NCI-H345 treated with DMSO at 0.1 percent for 48 hours (cell line): ENCODE data around the gene NCAPG.

Experiments
- DNase-seq: peaks from one replicate; lab custom pipeline; 2025; ENCODE audit not compliant: unreplicated experiment; lab: John Stamatoyannopoulos, UW

The NCAPG gene

DNA sequence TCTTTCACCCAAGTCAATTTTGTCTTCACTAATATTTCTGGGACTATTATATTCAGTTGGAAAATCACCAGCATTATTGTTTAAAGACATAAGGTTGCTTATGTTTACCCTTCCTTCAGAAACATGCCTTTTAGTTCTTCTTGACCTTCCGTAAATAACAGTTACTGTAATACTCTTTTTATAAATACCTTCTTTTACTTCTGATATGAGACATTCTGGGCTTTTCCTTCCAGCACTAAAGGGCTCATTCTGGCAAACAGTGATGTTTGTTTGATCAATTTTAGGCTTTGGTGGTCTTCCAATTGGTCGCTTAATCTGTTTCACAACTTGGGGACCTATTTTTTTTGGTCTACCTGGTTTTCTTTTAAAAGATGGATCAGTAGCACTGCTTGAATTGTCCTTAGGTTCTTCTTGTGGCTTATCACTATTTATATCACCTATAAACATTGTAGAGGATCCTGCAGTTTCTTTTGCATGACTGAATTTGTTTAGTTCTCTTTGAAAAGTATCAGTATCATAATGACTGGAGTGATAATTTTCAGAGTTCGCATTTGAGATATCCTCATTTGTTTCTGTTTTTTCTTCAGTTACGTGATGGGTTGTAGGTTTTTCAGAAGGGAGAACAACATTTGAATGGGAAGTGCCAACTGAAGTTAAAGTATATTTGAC lies 64.8 kb downstream of the NCAPG start:
- no peak for DNase-seq

DNA sequence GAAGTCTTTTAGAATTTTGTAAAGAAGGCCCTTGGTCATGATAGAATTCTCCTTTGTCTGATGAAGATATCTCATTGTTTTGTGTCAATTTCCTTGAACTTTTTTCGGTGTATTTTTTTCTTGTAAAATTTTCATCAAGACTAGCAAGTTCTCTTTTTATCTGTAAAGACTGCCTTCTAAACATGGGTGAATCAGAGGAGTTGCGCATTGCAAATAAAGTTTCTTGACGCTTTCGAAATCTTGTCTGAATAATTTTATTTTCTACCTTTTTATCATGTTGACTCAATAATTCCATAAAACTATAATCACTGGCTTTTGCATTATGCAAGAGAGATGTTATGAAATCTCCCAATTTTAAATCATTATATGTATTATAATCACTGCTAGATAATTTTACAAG lies 66.2 kb downstream of the NCAPG start:
- no peak for DNase-seq

DNA sequence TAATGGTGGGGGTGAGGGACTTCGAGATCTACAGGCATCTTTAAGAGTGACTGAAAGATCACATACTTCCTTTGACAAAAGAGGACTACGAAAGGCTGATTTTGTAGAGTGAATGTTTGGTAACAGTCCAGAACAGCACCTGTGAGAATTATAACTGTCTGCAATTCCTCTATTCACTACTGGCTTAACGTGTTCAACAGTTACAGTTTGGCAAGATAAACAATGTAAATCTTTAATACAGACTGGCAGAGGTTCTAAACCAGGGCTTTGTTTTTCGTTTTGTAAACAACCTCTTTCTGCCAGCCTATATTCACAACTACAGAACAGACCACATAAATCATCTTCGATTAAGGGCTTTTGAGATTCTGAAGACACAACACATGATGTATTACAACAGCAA lies 66.9 kb downstream of the NCAPG start:
- DNase-seq: no peak

DNA sequence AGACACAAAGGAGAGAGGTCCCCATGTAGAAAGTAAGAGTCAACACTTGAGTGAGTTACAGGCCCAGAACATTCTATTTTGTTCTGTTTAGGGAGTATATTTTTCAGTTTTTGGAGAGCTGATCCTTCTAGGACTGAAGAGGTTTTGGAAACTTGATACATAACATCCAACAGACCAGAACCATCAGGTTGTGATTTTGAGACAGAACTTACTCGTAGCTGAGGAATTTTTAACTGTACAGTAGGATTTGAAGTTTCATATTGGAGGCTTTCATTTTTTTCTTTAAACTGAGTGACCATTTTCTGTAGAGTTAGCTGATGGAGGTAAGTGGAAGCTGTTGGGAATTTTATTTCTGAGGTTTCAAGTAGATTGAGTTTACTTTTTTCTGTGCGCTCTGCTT lies 73.3 kb downstream of the NCAPG start:
- no peak for DNase-seq

DNA sequence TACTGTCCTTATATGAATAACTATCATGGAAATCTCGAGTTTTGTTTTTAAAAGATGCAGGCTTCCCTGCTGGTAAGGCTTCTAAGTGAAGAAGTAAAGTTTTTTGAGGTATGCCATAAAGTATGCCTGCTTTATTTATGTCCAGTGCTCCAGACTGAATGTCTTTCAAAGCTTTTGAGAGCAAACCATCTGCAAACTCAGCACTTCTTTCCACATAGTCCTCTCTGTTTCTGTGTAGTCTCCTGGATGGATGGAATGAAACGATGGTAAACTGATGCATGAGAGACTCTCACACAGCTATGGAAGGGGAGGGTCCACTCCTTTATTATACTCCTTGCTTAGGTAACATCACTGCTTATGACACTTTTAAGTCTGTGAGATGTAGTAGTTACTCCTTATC lies 73.7 kb downstream of the NCAPG start:
- no peak for DNase-seq

DNA sequence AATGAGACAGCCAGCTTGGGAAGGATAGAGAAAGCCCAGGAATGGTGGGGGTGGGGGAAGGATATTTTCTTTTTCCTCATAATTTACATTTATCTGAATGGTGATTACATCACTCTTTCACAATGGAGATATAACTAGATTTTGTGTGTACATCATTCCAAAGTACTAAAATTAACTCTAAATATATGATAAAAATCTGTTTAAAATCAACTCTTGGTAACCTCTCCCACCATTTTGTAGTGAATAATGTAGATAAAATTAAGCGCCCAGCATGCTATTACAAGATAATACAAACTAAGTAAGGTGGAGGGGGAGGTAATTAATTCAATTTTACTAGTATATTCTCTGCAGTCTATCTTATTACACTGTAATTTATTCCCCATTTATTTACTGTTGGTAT lies 78.9 kb downstream of the NCAPG start:
- no peak for DNase-seq

DNA sequence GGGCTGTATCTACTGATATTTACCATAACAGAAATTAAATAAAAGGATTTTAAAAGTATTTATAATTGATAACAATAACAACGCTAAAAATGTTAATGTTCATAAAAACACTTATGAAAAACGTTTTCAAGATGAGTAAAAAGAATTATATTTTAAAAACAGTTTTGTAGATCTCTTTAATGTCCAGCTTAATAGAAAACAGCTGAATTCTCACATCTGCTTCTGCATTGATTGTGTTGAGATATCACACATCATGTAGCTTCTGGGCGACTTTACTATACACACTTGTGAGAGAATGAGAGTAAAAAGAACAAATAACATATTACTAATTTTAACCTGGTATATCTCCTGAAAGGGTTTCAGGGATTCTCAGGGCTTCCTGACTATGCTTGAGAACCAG lies 83.6 kb downstream of the NCAPG start:
- DNase-seq: no peak
